GM19468 (cell line): Measurements from ENCODE around the gene SIAH3.

ENCODE experiments used
- ATAC-seq: cut with Tn5 transposase; IDR thresholded peaks from one replicate; pipeline ENCODE4 v1.9.1; 2021; ENCODE audit warnings: mild to moderate bottlenecking, moderate library complexity, moderate number of reproducible peaks; ENCODE audit not compliant: unreplicated experiment; ENCODE audit errors: extremely low read depth

The SIAH3 gene

DNA sequence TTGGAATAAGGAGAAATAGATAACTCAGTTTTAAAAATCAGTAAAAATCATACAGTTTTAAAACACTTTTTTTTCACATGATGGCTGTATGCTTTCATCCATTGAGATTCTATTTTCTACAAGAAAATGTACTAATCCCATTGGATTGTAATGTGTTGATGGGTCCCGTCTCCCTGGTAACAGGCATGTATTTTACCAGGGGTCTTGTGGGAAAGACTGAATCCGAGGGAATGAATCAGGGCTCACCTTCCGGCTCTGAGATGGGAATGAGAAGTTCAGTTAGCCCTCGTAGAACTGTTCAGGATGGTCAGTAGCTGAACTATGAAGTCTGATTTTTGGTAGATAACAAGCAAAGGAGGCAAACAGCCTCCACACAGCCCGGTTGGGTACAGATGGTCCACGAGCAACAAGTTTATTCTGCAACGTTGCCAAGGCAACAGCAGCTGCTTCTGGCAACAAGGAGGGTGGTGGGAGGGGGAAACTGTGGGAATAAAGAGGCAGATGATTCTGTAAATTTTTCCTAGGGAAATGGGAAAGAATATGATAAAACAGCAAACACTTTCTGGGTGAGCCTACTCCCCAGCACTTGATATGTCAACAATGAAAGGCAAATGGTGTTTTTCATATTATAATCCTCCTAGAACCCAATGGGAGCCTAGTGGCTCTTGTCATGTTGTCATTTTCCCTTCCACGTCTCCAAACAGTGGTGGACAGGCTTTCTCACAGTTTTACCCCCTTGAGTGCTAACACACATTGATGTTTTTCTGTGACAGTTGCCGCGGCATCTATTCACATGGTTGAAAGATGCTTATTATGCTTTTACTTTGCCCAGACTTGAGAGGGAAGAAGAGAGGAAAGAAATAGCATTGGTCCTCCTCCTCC is 12.4 kb upstream of the SIAH3 start:
- no peak for ATAC-seq

GRCh38 chr13:45861322-45861721 is 9.8 kb upstream of the SIAH3 start:
- ATAC-seq = no peak

DNA sequence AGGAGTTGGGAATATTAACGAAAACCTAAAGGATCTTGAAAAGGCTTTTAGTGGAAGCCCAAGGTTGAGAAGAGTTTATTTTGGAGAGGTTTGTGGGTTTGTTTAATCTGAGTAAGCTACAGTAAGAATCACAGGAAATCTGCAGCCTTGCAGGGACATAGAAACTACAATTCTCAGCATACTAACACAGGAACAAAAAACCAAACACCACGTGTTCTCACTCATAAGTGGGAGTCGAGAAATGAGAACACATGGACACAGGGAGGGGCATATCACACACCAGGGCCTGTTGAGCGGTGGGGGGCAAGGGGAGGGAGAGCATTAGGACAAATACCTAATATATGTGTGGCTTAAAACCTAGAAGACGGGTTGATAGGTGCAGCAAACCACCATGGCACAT is 8.7 kb upstream of the SIAH3 start:
- no peak for ATAC-seq

- ATAC-seq = no peak
Observed at GRCh38 chr13:45859705-45860104, 8.2 kb upstream of the SIAH3 start.

DNA sequence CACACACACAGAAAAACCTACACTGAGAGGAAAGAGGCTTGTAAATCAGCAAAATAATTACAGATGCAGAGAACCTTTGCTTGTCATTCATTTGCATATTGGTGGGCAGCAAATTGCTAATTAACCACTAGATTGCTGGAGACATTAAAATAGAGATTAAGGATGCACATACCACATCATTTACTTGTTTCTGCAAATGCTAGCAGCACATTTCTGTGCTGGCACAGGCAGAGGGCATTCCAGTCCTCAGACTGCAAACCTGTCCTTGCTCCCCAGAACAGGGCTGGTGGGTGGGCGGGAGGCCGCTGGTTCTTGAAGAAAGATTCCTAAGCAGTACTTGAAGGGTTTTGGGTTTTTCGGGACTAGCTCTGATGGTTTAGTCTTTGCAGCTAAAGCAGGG is 941 bp upstream of the SIAH3 start:
- no peak for ATAC-seq

- ATAC-seq = no peak
Observed at GRCh38 chr13:45851956-45852355, 403 bp upstream of the SIAH3 start.

- ATAC-seq = no peak
Observed at GRCh38 chr13:45850027-45850613, 1.4 kb downstream of the SIAH3 start.

GRCh38 chr13:45849408-45849807 is 2.1 kb downstream of the SIAH3 start:
- ATAC-seq = no peak

DNA sequence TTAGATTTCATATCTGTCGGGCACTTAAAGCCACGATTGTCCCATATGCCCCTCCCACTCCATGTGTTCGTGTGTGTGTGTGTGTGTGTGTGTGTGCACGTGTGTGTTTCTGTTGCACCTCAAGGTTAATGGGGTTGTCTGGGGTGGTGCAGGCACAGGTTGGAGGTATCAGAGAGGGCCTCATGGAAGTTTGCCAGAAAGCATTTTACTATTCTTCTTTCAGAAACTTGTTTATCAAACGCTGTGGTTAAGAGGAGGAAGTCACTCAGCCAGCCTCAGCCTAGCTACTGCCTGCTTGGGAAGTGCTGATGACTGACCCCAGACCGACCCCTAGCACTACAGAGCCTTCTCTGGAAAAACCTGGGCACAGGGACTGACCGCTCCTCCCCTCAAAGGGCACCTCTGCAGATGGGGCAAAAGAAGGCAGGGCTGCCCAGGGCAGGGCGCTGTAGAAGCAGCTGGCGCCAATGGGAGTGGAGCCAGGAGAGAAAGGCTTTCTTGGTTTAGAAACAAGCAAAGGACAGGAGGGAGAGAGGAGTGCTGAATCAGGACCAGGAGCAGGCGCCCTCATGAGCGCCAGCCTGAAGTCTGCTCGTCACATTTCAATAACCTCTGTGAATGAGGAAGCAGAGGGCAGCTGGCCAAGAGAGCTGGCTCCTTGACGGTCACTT is 3.9 kb downstream of the SIAH3 start:
- ATAC-seq = peak; percentile 46

DNA sequence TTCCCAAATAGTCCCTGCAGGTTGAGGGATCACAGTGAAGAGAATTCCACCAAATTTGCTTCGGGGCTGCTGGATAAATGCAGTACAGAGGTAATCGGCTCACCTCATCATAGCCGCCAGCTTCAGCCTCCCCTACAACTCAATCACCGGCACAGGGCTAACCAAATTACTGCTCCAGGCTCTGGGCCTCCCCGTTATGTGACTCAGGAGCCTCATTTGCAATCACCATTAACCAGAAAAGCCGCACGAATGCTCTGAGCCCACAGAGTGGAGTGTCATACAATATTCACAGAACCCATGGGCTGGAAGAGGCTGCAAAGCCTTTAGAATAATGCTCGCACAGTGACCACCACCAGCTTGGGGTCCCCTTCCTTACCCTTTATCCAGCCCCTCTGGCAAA is 4.9 kb downstream of the SIAH3 start:
- ATAC-seq = no peak

DNA sequence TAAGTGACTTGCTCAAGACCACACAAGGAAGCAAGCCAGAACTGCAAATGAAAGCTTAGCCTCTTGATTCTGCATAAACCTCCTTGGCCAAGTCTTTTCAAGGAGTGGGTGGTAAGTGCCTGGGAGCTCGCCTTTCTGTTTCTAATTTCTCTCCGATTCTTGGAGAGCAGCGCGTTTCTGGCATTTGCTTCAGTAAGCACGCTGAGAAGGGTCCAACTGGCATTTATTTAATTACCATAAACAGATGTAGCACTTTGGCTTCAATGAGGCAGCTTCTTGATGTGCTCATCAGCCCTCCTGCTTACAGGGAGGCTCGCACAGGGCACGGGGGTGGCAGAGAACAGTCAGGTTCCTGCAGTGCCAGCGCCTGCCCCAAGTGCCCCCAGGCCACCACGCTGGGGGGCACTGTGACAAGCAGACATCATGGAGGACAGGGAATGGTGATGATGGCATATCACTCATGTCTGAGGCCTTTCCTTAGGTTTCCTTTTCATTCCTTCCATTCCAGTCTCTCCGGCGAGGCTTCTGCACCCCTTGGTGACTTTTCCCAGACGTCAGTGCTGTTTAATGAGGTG is 13.3 kb downstream of the SIAH3 start:
- no peak for ATAC-seq

- ATAC-seq = no peak
Observed at GRCh38 chr13:45837111-45837510, 14.4 kb downstream of the SIAH3 start.

DNA sequence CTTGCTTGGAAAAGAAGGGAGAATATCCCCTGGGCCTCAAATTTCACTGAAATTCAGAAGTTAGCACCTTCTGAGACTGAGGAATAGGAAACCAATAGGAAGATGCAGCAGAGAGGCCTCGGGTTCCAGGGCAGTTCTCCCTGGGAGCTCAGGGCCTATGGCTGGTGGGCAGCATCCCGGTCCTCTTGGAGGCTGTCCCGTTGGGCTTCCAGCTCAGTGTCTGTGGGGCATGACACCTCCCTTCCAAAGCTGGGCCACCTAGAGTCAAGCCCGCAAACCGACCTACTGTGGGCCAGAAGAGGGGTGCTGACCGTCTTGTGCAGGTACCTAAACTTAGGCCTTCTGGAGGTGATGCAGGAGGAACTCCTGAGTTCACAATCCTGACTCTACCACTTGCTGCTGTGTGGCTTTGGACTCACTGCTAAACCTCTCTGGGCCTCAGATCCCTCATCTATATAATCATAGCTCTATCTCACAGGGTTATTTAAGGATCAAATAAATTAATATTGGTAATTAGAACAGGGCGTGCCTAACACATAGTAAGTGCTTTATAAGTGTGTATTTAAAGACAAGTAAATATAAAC is 17.1 kb downstream of the SIAH3 start:
- no peak for ATAC-seq

- ATAC-seq = no peak
Observed at GRCh38 chr13:45833663-45834375, 17.7 kb downstream of the SIAH3 start.

DNA sequence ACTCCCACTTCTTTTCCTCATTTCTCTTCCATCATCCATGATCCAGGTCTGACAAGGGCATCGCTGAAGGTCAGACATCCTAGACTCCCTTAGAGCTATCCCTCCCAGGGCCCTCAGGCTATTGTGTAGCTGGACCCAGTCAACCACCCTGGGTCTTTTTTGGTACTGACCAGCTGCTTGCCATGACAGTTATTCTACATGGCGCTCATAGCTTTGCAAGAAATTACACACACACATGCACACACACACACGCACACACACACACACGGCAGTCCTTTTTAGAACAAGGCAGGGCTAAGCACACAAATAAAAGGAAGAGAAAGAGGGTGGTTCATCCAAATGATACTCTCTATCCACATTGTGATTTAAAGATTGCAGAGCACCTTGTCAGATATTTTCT is 18.3 kb downstream of the SIAH3 start:
- ATAC-seq = no peak

DNA sequence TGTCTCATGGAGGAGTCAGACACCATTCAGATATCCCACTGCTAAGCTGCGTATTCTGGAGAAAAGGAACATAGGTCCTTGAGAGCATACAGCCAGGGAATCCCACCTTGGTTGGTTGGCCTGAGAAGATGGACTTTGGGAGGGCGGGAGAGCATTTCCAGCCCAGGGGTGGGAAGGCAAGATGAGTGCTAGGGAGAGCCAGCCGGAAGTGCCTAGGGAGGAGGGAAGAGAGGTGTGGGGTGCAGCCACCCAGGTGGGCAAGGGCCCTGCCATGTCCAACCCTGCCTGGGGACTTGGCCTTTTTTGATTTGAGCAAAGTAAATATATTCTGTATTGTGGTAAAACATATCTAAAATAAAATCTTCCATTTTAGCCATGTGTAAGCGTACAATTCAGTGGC is 19.7 kb downstream of the SIAH3 start:
- no peak for ATAC-seq

DNA sequence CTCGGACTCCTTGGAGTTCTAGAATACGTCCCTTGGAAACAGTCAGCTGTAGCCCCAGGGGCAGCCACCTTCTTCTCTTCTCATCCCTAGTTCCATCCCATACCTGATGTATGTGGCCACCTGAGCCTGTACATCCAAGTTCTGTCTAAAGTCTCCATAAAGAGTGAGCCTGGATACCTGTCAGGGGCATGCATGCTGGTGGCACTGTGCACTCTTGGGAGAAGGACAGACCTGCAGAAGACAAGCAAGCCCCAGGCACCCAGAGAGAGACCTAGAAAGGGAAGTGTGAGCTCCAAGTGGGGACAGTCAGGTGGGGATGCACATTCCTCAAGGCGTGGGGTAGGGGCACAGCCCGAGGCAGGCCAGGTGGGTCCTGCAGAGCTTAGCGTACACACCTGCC is 21.4 kb downstream of the SIAH3 start:
- ATAC-seq = no peak

- no peak for ATAC-seq
Observed at GRCh38 chr13:45828256-45828968, 23.1 kb downstream of the SIAH3 start.

- ATAC-seq = no peak
Observed at GRCh38 chr13:45827318-45827717, 24.2 kb downstream of the SIAH3 start.
